Loucy (cell line): ENCODE data around the gene HDGFL3.
"Not testable (repeated sequence)": the region's sequence is repeated elsewhere in the genome, so short reads cannot be mapped to it uniquely, and the experiment has no call there.

Experiments used
- H2AFZ ChIP-seq: fragments of 200-600 bp; sonication (generic); 2 replicates; pipeline ENCODE4 v1.6.0; 2016; ENCODE audit warnings: antibody characterized with exemption, mild to moderate bottlenecking, low read length, moderate library complexity
- H3F3A ChIP-seq: fragments of 200-600 bp; 2 replicates; pipeline ENCODE4 v1.6.0; 2016; ENCODE audit warnings: antibody characterized with exemption, low read depth, mild to moderate bottlenecking
- H3K27me3 ChIP-seq: fragments of 200-600 bp; sonication (generic); 2 replicates; pipeline ENCODE4 v1.6.1; 2014; ENCODE audit warnings: low read length, mild to moderate bottlenecking; ENCODE audit not compliant: insufficient read depth, poor library complexity, severe bottlenecking
- H3K36me3 ChIP-seq: fragments of 200-600 bp; sonication (generic); 2 replicates; pipeline ENCODE4 v1.6.1; 2016; ENCODE audit warnings: low read length; ENCODE audit not compliant: insufficient read depth
- H3K4me1 ChIP-seq: fragments of 200-600 bp; sonication (generic); 2 replicates; pipeline ENCODE4 v1.5.1; 2014; ENCODE audit warnings: low read length, mild to moderate bottlenecking; ENCODE audit not compliant: insufficient read depth, poor library complexity, severe bottlenecking
- H3K4me2 ChIP-seq: fragments of 200-600 bp; sonication (generic); 2 replicates; pipeline ENCODE4 v1.6.0; 2014; ENCODE audit warnings: antibody characterized with exemption, low read length, low read depth, mild to moderate bottlenecking; ENCODE audit not compliant: poor library complexity, severe bottlenecking
- H3K4me3 ChIP-seq: fragments of 200-600 bp; sonication (generic); 2 replicates; pipeline ENCODE4 v1.5.1; 2014; ENCODE audit warnings: low read length, mild to moderate bottlenecking, mixed read lengths; ENCODE audit not compliant: poor library complexity, severe bottlenecking
- H3K79me2 ChIP-seq: fragments of 200-600 bp; sonication (generic); 2 replicates; pipeline ENCODE4 v1.6.1; 2014; ENCODE audit warnings: low read length; ENCODE audit not compliant: insufficient read depth
- H3K9ac ChIP-seq: fragments of 200-600 bp; sonication (generic); 2 replicates; pipeline ENCODE4 v1.6.0; 2014; ENCODE audit warnings: mild to moderate bottlenecking, low read depth, low read length, moderate library complexity; ENCODE audit not compliant: poor library complexity, severe bottlenecking
- H3K9me2 ChIP-seq: fragments of 200-600 bp; sonication (generic); replicated peaks from 2 replicates; pipeline ENCODE4 v1.6.1; 2016; ENCODE audit warnings: low read depth, low read length, mixed read lengths
- H3K9me3 ChIP-seq: fragments of 200-600 bp; sonication (generic); 2 replicates; pipeline ENCODE4 v1.6.1; 2014; ENCODE audit warnings: mild to moderate bottlenecking, antibody characterized with exemption, low read length, low read depth; ENCODE audit not compliant: insufficient read depth
- H4K20me1 ChIP-seq: fragments of 200-600 bp; sonication (generic); 2 replicates; pipeline ENCODE4 v1.6.0; 2014; ENCODE audit warnings: antibody characterized with exemption, low read length, mild to moderate bottlenecking; ENCODE audit not compliant: insufficient read depth, poor library complexity, severe bottlenecking
- EZH2phosphoT487 ChIP-seq: fragments of 200-600 bp; IDR thresholded peaks from 2 replicates; pipeline ENCODE4 v1.6.1; 2018; ENCODE audit warnings: antibody characterized with exemption, mild to moderate bottlenecking, moderate library complexity, borderline replicate concordance
- TF ChIP-seq, protein P1 (sequence below): fragments of 200-600 bp; sonication (generic); conservative IDR thresholded peaks from 2 replicates; pipeline ENCODE4 v1.5.1; 2014; ENCODE audit warnings: mild to moderate bottlenecking, antibody characterized with exemption, low read length

Gene HDGFL3

DNA sequence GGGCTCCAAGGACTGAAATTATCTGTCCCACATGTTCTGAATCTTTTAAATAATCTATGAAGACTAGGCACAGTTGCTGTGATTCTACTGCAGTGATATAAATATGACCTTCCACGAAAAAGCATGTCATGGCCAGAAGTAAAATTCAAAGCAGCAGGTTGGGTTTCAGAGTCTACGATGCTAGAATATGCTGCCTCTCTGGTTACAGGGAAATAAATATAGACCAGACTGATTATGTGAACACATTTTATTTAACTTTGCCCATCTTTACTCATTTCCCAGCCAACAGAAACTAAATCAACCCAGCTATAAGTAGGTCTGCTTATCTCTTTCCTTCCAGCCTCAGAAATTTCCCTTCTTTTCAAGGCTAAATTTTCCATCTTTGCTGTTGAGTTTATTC is 120.0 kb downstream of the HDGFL3 start:
- no peaks in the 10 kb centered on the region for H4K20me1 ChIP-seq
- H3K79me2 ChIP-seq = no peaks in the 10 kb centered on the region
- no peaks in the 10 kb centered on the region for H3F3A ChIP-seq
- peaks cover 8% of the 10 kb centered on the region for H3K4me1 ChIP-seq
- H3K36me3 ChIP-seq = no peaks in the 10 kb centered on the region
- no peak overlapping the region for H3K4me2 ChIP-seq
- no peak overlapping the region for H2AFZ ChIP-seq
- no peaks in the 10 kb centered on the region for H3K27me3 ChIP-seq
- no peak overlapping the region for H3K4me3 ChIP-seq
- TF ChIP-seq, protein P1, sequence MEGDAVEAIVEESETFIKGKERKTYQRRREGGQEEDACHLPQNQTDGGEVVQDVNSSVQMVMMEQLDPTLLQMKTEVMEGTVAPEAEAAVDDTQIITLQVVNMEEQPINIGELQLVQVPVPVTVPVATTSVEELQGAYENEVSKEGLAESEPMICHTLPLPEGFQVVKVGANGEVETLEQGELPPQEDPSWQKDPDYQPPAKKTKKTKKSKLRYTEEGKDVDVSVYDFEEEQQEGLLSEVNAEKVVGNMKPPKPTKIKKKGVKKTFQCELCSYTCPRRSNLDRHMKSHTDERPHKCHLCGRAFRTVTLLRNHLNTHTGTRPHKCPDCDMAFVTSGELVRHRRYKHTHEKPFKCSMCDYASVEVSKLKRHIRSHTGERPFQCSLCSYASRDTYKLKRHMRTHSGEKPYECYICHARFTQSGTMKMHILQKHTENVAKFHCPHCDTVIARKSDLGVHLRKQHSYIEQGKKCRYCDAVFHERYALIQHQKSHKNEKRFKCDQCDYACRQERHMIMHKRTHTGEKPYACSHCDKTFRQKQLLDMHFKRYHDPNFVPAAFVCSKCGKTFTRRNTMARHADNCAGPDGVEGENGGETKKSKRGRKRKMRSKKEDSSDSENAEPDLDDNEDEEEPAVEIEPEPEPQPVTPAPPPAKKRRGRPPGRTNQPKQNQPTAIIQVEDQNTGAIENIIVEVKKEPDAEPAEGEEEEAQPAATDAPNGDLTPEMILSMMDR = no peak
- no peak for TF ChIP-seq EZH2phosphoT487
- H3K9me3 ChIP-seq = no peaks in the 10 kb centered on the region
- no peaks in the 10 kb centered on the region for H3K9me2 ChIP-seq
- no peak overlapping the region for H3K9ac ChIP-seq

DNA sequence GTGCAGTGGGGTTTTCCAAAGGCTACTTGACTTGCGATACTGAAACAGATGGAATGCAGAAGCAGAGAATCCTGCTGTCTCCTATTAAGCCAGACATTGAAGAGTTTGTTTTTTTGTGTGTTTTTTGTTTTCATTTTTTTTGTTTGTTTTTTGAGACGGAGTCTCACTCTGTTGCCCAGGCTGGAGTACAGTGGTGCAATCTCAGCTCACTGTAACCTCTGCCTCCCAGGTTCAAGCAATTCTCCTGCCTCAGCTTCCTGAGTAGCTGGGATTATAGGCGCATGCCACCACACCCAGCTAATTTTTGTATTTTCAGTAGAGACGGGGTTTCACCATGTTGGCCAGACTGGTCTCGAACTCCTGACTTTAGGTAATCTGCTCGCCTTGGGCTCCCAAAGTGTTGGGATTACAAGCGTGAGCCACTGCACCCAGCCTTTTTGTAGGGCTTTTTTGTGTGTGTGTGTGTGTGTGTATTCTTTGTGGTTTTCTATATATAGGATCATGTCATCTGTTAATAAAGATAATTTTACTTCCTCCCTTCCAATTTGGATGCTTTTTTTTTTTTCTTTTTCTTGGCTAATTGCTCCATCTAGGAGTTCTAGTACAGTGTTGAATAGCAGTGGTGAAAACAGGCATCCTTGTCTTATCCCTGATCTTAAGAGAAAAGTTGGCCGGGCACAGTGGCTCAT is 121.6 kb downstream of the HDGFL3 start:
- not testable (repeated sequence) for H3K4me2 ChIP-seq, H3K9me3 ChIP-seq, H3K9ac ChIP-seq, H3K4me1 ChIP-seq, H3K27me3 ChIP-seq, H3K79me2 ChIP-seq, H4K20me1 ChIP-seq, H3F3A ChIP-seq, H3K9me2 ChIP-seq, H3K4me3 ChIP-seq, H2AFZ ChIP-seq, H3K36me3 ChIP-seq

DNA sequence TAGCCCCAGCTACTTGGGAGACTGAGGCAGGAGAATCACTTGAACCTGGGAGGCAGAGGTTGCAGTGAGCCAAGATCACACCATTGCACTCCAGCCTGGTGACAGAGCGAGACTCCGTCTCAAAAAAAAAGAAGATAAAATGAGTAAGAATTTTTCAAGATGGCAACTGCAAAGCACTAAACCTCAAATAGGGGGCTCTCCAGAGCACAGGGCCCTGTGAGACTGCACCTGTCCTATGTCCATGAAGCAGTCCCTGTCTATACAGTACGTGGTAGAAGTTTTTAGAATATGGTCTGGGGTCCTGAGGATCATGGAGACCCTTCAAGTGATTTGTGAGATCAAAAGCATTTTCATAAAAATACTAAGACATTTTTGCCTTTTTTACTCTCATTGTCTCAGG is 122.2 kb downstream of the HDGFL3 start:
- not testable (repeated sequence) for H4K20me1 ChIP-seq, H3K4me3 ChIP-seq, H3K9me2 ChIP-seq, H3K9ac ChIP-seq, H3K4me1 ChIP-seq, H2AFZ ChIP-seq, H3K4me2 ChIP-seq, H3K9me3 ChIP-seq, H3K36me3 ChIP-seq, H3K79me2 ChIP-seq, H3K27me3 ChIP-seq, H3F3A ChIP-seq
- TF ChIP-seq, protein P1 = peak; percentile 24

DNA sequence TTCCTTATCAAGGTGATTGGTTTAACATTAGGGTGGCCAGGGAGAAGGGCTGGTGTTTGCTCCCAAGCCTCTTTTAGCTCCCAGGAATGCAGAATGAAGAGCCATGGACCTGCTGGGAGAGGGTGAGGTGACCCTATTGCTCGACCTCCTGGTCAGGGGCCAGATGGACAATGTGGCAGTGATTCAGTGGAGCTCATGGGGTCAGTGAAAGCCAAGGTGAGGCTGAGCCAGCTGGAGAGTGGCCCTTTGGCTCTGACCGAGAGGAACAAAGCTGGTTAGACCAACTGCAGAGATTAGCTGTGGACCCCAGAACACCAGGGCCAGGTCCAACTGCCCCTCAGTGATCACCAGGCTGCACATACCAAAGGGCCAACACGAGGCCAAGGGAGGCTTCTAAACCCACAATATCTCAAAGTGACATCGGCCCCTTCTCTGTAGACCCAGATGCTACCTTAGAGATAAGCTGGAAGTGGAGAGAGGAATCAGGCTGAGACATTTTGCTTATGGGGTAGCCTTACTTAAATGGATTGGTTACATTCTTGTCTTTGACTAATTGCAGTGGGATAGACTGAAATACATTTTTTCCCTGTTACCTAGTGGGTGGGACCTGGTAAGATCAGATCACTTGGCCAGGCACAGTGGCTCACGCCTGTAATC is 124.8 kb downstream of the HDGFL3 start:
- peaks cover 7% of the 10 kb centered on the region for H3K27me3 ChIP-seq
- TF ChIP-seq EZH2phosphoT487 = no peak
- TF ChIP-seq, protein P1 = no peak
- no peak overlapping the region for H2AFZ ChIP-seq

More for the DNA sequence above, 124.8 kb downstream of the HDGFL3 start:
- Histone ChIP-seq H3K36me3 (no peaks in the 10 kb centered on the region), H3K4me2 (no peak overlapping the region), H3K4me1 (no peaks in the 10 kb centered on the region), H3K4me3 (no peak overlapping the region), H3K9ac (no peak overlapping the region), H3K79me2 (no peaks in the 10 kb centered on the region), H3K9me2 (no peaks in the 10 kb centered on the region), H4K20me1 (no peaks in the 10 kb centered on the region), H3K9me3 (no peaks in the 10 kb centered on the region), H3F3A (no peaks in the 10 kb centered on the region)
